NT2/D1 (cell line): ENCODE measurements around the gene RNF168.

Experiments
- YY1 ChIP-seq: IDR thresholded peaks from 2 replicates; pipeline ENCODE4 v1.6.1; 2011; ENCODE audit not compliant: insufficient read length, insufficient read depth
- ZNF274 ChIP-seq: IDR thresholded peaks from 2 replicates; pipeline ENCODE4 v1.6.1; 2011; ENCODE audit warnings: mild to moderate bottlenecking, low read depth, low read length

DNA sequence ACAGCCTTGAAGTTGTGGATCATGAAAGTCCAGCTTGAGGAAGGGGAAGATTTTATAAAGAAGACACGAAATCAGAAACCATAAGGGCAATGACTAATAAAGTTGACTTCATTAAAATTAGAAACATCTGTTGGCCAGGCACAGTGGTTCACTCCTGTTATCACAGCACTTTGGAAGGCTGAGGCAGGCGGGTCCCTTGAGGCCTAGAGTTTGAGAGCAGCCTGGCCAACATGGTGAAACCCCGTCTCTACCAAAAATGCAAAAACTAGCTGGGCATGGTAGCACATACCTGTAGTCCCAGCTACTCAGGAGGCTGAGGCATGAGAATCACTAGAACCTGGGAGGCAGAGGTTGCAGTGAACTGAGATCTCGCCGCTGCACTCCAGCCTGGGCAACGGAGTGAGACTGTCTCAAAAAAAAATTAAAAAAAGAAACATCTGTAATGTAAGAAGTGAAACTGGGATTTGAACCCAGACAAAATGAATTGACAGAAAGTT is 63.5 kb downstream of the RNF168 start:
- TF ChIP-seq YY1 (no peak), ZNF274 (no peak)
